ENCODE results near the gene PEAK3.

PEAK3 gene

GRCh38 chr19:2251106-2252054, 30.6 kb downstream of the PEAK3 start:
- no peak overlapping the region for H3K4me3 ChIP-seq (ENCODE audit: low read length)
- no peak for TF ChIP-seq CTCF (conservative IDR thresholded peaks at IDR 0.05; ENCODE audit: low read depth, low read length)
- DNase-seq (ENCODE audit: low read depth) = no peak

GRCh38 chr19:2250766-2251105, 31.2 kb downstream of the PEAK3 start:
- DNase-seq (ENCODE audit: low read depth) = no peak
- no peak overlapping the region for H3K4me3 ChIP-seq (ENCODE audit: low read length)
- no peak for TF ChIP-seq CTCF (conservative IDR thresholded peaks at IDR 0.05; ENCODE audit: low read depth, low read length)

GRCh38 chr19:2249880-2250765, 31.9 kb downstream of the PEAK3 start:
- no peak for DNase-seq (ENCODE audit: low read depth)
- no peak for TF ChIP-seq CTCF (conservative IDR thresholded peaks at IDR 0.05; ENCODE audit: low read depth, low read length)
- H3K4me3 ChIP-seq (ENCODE audit: low read length) = no peak overlapping the region

GRCh38 chr19:2249010-2249866, 32.7 kb downstream of the PEAK3 start, which contains the start of gene AMH:
AMH (plus strand) TSS chr19:2249323; CDS start chr19:2249333, 10 bp downstream.
- no peak within 1 kb of the TSS for H3K4me3 ChIP-seq (ENCODE audit: low read length)
- no peak for TF ChIP-seq CTCF (conservative IDR thresholded peaks at IDR 0.05; ENCODE audit: low read depth, low read length)
- DNase-seq (ENCODE audit: low read depth) = no peak

- TF ChIP-seq CTCF (conservative IDR thresholded peaks at IDR 0.05; ENCODE audit: low read depth, low read length) = no peak
- H3K4me3 ChIP-seq (ENCODE audit: low read length) = no peak overlapping the region
- DNase-seq (ENCODE audit: low read depth) = no peak
Observed at GRCh38 chr19:2248136-2249009, 33.6 kb downstream of the PEAK3 start.

Measured in retinal pigment epithelial cell (primary cell).